Stromal cell of bone marrow (primary cell): ENCODE results near the gene VARS2.
A peak's percentile ranks its signal among the peaks of the same experiment; 100 is the strongest.
"Not testable (repeated sequence)": the region's sequence is repeated elsewhere in the genome, so short reads cannot be mapped to it uniquely, and the experiment has no call there.

ENCODE experiments used
- DNase-seq: peaks from one replicate; pipeline ENCODE4 v3.0.0-alpha.2; 2012; ENCODE audit warnings: low read depth

VARS2 gene

GRCh38 chr6:30914076-30914853 lies at the start of gene VARS2:
VARS2 (plus strand) TSS chr6:30914238; CDS start chr6:30914837, 599 bp downstream.
- DNase-seq: peak; percentile 81

GRCh38 chr6:30864325-30864724 lies 49.7 kb upstream of the VARS2 start:
- DNase-seq: no peak

GRCh38 chr6:30869241-30869749 lies 44.7 kb upstream of the VARS2 start:
- not testable (repeated sequence) for DNase-seq

GRCh38 chr6:30870546-30870945 lies 43.5 kb upstream of the VARS2 start:
- no peak for DNase-seq

GRCh38 chr6:30871592-30872183 lies 42.4 kb upstream of the VARS2 start:
- DNase-seq: no peak

GRCh38 chr6:30873137-30873640 lies 40.8 kb upstream of the VARS2 start:
- DNase-seq: no peak

- not testable (repeated sequence) for DNase-seq
Measured at GRCh38 chr6:30873795-30874194, 40.2 kb upstream of the VARS2 start.

GRCh38 chr6:30875244-30876038 lies 38.6 kb upstream of the VARS2 start:
- no peak for DNase-seq

- peak; percentile 56 for DNase-seq
Measured at GRCh38 chr6:30876039-30876730, 37.9 kb upstream of the VARS2 start.

- DNase-seq: peak; percentile 86
Measured at GRCh38 chr6:30877419-30878262, 36.4 kb upstream of the VARS2 start.

- no peak for DNase-seq
Measured at GRCh38 chr6:30879684-30880427, 34.2 kb upstream of the VARS2 start.

- DNase-seq: no peak
Measured at GRCh38 chr6:30880698-30881252, 33.3 kb upstream of the VARS2 start.

GRCh38 chr6:30881392-30882203 lies 32.4 kb upstream of the VARS2 start:
- no peak for DNase-seq

GRCh38 chr6:30882204-30882758 lies 31.8 kb upstream of the VARS2 start:
- no peak for DNase-seq

- no peak for DNase-seq
Measured at GRCh38 chr6:30882759-30883684, 31.0 kb upstream of the VARS2 start.

GRCh38 chr6:30883685-30884520 lies 30.1 kb upstream of the VARS2 start, which contains the start of gene DDR1:
DDR1 (plus strand) TSS chr6:30884519; CDS start chr6:30888730, 4,211 bp downstream.
- no peak for DNase-seq
